WI38 (cell line): Measurements from ENCODE around the gene TRMT61A.

Source experiments
- H3K4me3 ChIP-seq: 2 replicates; pipeline ENCODE4 v1.5.1; 2011; ENCODE audit warnings: low read depth, mild to moderate bottlenecking, control low read depth, low read length
- CTCF ChIP-seq: IDR thresholded peaks from 2 replicates; pipeline ENCODE4 v1.5.1; 2012; ENCODE audit warnings: low read depth, mild to moderate bottlenecking, control low read depth, low read length

Gene TRMT61A

GRCh38 chr14:103540821-103541708 lies 12.1 kb downstream of the TRMT61A start:
- H3K4me3 ChIP-seq, result no peak overlapping the region; the same call in 1 of the 2 replicates
- no peak for TF ChIP-seq CTCF

GRCh38 chr14:103541709-103542604 lies 13.0 kb downstream of the TRMT61A start:
- TF ChIP-seq CTCF, result no peak

GRCh38 chr14:103542605-103543088 lies 13.7 kb downstream of the TRMT61A start:
- H3K4me3 ChIP-seq, result no peak overlapping the region
- no peak for TF ChIP-seq CTCF

More at GRCh38 chr14:103541709-103542604, 13.0 kb downstream of the TRMT61A start:
- H3K4me3 ChIP-seq, result no peak overlapping the region

DNA sequence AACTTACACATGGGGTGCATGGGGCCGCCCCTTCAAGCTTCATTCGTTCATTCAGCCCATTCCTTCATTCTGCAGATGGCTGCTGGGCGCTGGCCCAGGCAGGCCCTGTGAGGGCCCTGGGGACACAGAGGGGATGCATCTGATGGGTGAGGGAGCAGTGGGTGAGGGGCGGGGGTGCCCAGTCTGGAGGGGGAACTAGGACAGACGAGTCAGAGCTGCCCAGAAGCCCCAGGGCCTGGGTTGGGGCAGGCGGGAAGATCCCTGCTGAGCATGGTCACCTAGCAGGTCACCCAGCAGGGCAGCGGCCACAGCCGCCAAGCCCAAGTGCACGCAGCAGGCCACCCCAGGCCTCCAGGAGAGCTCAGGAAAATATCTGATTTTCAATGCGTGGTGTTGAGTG lies 14.1 kb downstream of the TRMT61A start:
- no peak for TF ChIP-seq CTCF

GRCh38 chr14:103543721-103544387 lies 14.9 kb downstream of the TRMT61A start:
- H3K4me3 ChIP-seq, result no peak overlapping the region
- no peak for TF ChIP-seq CTCF

More for the DNA sequence above, 14.1 kb downstream of the TRMT61A start:
- no peak overlapping the region for H3K4me3 ChIP-seq

- no peak for TF ChIP-seq CTCF
- no peak overlapping the region for H3K4me3 ChIP-seq
These were observed 15.6 kb downstream of the TRMT61A start for GRCh38 chr14:103544388-103545218.
